Trophoblast cell (in vitro differentiated cells and primary cell): Measurements from ENCODE around the gene PDE8A.

Experiments used
- DNase-seq, 2 donors: peaks; one replicate each; pipeline ENCODE4 v3.0.0-alpha.2; 2016
- H2AFZ ChIP-seq: 2 replicates; pipeline ENCODE4 v1.6.1; 2013; ENCODE audit warnings: low read length, moderate library complexity, mild to moderate bottlenecking; ENCODE audit not compliant: insufficient read depth, poor library complexity
- H2AK5ac ChIP-seq: 2 replicates; pipeline ENCODE4 v1.6.1; 2013; ENCODE audit warnings: mild to moderate bottlenecking, low read length
- H2BK120ac ChIP-seq: 2 replicates; pipeline ENCODE4 v1.6.1; 2013; ENCODE audit warnings: low read length, mild to moderate bottlenecking, moderate library complexity; ENCODE audit not compliant: insufficient read depth, poor library complexity
- H2BK12ac ChIP-seq: 2 replicates; pipeline ENCODE4 v1.6.1; 2013; ENCODE audit warnings: mild to moderate bottlenecking, low read length, moderate library complexity
- H2BK5ac ChIP-seq: 2 replicates; pipeline ENCODE4 v1.6.1; 2013; ENCODE audit warnings: low read length, low read depth, moderate library complexity, mild to moderate bottlenecking; ENCODE audit not compliant: poor library complexity
- H3K14ac ChIP-seq: 2 replicates; pipeline ENCODE4 v1.6.1; 2013; ENCODE audit warnings: mild to moderate bottlenecking, low read length
- H3K18ac ChIP-seq: 2 replicates; pipeline ENCODE4 v1.6.1; 2013; ENCODE audit warnings: mild to moderate bottlenecking, low read length
- H3K23ac ChIP-seq: 2 replicates; pipeline ENCODE4 v1.6.1; 2013; ENCODE audit warnings: low read length
- H3K27ac ChIP-seq: 2 replicates; pipeline ENCODE4 v1.5.1; 2013; ENCODE audit warnings: low read depth, mild to moderate bottlenecking, inconsistent platforms, low read length, moderate library complexity
- H3K27me3 ChIP-seq: 2 replicates; pipeline ENCODE4 v1.6.1; 2013; ENCODE audit warnings: inconsistent platforms, mild to moderate bottlenecking, low read length, moderate library complexity; ENCODE audit not compliant: insufficient read depth
- H3K36me3 ChIP-seq, 2 experiments: 1 replicate in 1 of 2; 2 replicates in 1 of 2; pipeline ENCODE4 v1.6.1; 2013; ENCODE audit warnings: low read length in 2 of 2, mild to moderate bottlenecking in 2 of 2, moderate library complexity in 1 of 2; ENCODE audit not compliant: insufficient read depth in 2 of 2, control insufficient read depth in 1 of 2
- H3K4ac ChIP-seq: 2 replicates; pipeline ENCODE4 v1.6.1; 2013; ENCODE audit warnings: low read depth, mild to moderate bottlenecking, low read length, moderate library complexity
- H3K4me1 ChIP-seq, 2 experiments: 1 replicate in 1 of 2; 2 replicates in 1 of 2; pipeline ENCODE4 v1.6.1; 2013; ENCODE audit warnings: low read length in 2 of 2, mild to moderate bottlenecking in 2 of 2, moderate library complexity in 1 of 2; ENCODE audit not compliant: insufficient read depth in 2 of 2, control insufficient read depth in 1 of 2
- H3K4me2 ChIP-seq: 2 replicates; pipeline ENCODE4 v1.6.1; 2013; ENCODE audit warnings: inconsistent platforms, mild to moderate bottlenecking, low read length, moderate library complexity
- H3K4me3 ChIP-seq: 2 replicates; pipeline ENCODE4 v1.5.1; 2013; ENCODE audit warnings: mild to moderate bottlenecking, low read depth, low read length, inconsistent platforms
- H3K79me1 ChIP-seq: one replicate; pipeline ENCODE4 v1.6.1; 2013; ENCODE audit warnings: low read length
- H3K79me2 ChIP-seq: 2 replicates; pipeline ENCODE4 v1.6.1; 2013; ENCODE audit warnings: low read length, mild to moderate bottlenecking; ENCODE audit not compliant: control insufficient read depth, insufficient read depth, poor library complexity
- H3K9ac ChIP-seq: 2 replicates; pipeline ENCODE4 v1.6.1; 2013; ENCODE audit warnings: mild to moderate bottlenecking, low read length
- H3K9me3 ChIP-seq: 2 replicates; pipeline ENCODE4 v1.6.1; 2013; ENCODE audit warnings: low read depth, mild to moderate bottlenecking, control low read depth, inconsistent platforms, low read length; ENCODE audit not compliant: insufficient read depth
- H4K12ac ChIP-seq: 2 replicates; pipeline ENCODE4 v1.6.1; 2013; ENCODE audit warnings: low read depth, mild to moderate bottlenecking, low read length, moderate library complexity
- H4K8ac ChIP-seq: 2 replicates; pipeline ENCODE4 v1.6.1; 2013; ENCODE audit warnings: low read depth, mild to moderate bottlenecking, low read length, moderate library complexity
- H4K91ac ChIP-seq: one replicate; pipeline ENCODE4 v1.6.1; 2013; ENCODE audit warnings: low read depth, mild to moderate bottlenecking, low read length, moderate library complexity
- WGBS: extraction: QIAGEN DNeasy Blood & Tissue Kit; methylation state at CpG from one replicate; pipeline ENCODE4 v1.1.7; 2013; ENCODE audit warnings: missing lambda C conversion rate; ENCODE audit not compliant: insufficient read length, insufficient coverage; ENCODE audit errors: extremely low coverage; 5-methylcytosine and 5-hydroxymethylcytosine counted together

PDE8A gene

DNA sequence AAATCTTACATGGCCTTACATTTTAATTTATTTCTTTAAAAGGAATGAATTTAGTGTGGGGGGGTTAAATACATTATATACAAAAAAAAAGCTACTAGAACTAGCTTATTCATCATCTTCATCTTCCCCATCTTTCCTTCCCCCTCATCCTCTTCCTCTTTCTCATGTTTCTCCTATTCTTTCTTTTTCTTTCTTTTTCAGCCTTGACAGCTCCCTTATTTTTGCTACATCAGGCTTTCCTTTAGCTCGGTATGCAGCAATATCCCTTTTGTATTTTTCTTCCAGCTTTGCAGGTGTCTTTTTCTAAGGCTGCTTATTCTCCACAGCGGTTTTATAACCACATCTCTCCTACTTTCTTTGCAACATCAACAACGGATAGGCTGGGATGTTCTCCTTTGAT lies 41.3 kb upstream of the PDE8A start:
- H2BK5ac ChIP-seq = no peak overlapping the region
- H4K8ac ChIP-seq = no peak overlapping the region
- no peak overlapping the region for H3K18ac ChIP-seq
- no peak overlapping the region for H3K4me2 ChIP-seq
- H2BK120ac ChIP-seq = no peak overlapping the region
- no peaks in the 10 kb centered on the region for H3K36me3 ChIP-seq
- H3K4ac ChIP-seq = no peak overlapping the region
- H3K4me1 ChIP-seq = no peaks in the 10 kb centered on the region
- no peaks in the 10 kb centered on the region for H3K9me3 ChIP-seq
- no peak overlapping the region for H3K14ac ChIP-seq
- no peak for DNase-seq
- no peak overlapping the region for H3K4me3 ChIP-seq
- H3K79me2 ChIP-seq = no peaks in the 10 kb centered on the region
- no peak overlapping the region for H2BK12ac ChIP-seq
- no peak overlapping the region for H2AK5ac ChIP-seq
- H3K79me1 ChIP-seq = no peaks in the 10 kb centered on the region
- no peak overlapping the region for H4K12ac ChIP-seq
- H3K9ac ChIP-seq = no peak overlapping the region
- H3K27me3 ChIP-seq = no peaks in the 10 kb centered on the region
- no peak overlapping the region for H3K23ac ChIP-seq
- H4K91ac ChIP-seq = no peak overlapping the region
- WGBS = no CpG with 5 or more reads among the region's 3 CpGs
- no peak overlapping the region for H2AFZ ChIP-seq
- H3K27ac ChIP-seq = no peak overlapping the region

DNA sequence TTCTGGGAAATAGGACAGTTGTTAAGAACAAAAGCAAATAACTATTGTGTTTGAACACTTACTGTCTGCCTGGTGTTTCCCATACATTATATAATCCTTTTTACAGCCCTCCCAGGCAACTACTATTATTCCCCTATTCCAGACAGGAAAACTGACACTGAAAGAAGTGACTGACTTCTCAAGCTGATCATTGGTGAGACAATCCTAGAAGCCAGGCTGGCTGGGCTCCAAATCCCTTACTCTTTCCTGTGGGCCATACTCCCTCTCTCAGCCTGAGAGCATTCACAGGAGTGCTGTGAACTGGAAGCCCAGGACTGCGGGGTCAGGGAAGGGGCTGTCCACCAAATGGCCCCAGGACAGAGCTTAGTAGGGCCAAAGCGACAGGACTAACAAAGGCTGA lies 39.2 kb upstream of the PDE8A start:
- Histone ChIP-seq H3K79me2 (no peaks in the 10 kb centered on the region), H3K9me3 (no peaks in the 10 kb centered on the region), H4K12ac (no peak overlapping the region), H3K27me3 (no peaks in the 10 kb centered on the region), H3K4me3 (no peak overlapping the region), H2BK12ac (no peak overlapping the region), H2BK120ac (no peak overlapping the region), H3K9ac (no peak overlapping the region), H3K27ac (no peak overlapping the region), H3K14ac (no peak overlapping the region), H3K18ac (no peak overlapping the region), H3K4me2 (no peak overlapping the region), H3K4me1 (no peaks in the 10 kb centered on the region), H3K79me1 (no peaks in the 10 kb centered on the region), H4K8ac (no peak overlapping the region), H3K23ac (no peak overlapping the region), H2AFZ (no peak overlapping the region), H3K36me3 (no peaks in the 10 kb centered on the region), H4K91ac (no peak overlapping the region), H2AK5ac (no peak overlapping the region), H3K4ac (no peak overlapping the region), H2BK5ac (no peak overlapping the region)
- no CpG with 5 or more reads among the region's 2 CpGs for WGBS
- no peak for DNase-seq

DNA sequence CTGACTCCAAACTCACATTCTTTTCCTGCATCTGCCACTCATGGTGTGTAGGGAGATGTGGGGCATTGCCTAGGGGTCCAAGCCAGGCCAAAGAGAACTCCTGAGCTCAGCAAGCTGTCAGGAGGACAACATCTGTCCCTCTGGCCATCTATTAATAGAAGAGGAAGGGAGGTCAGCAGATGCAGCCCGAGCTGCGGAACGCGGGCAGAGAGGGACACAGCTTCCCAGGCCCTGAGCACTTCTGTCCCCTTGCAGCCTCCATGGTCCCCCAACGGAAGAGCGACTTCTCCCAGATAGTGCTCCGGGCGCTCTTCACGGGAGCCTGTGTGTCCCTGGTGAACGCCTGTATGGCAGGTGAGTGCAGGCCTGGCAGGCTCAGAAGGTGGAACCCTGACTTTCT lies 37.3 kb upstream of the PDE8A start:
- DNase-seq = no peak
- no peaks in the 10 kb centered on the region for H3K4me1 ChIP-seq
- H3K4ac ChIP-seq = no peak overlapping the region
- H3K9me3 ChIP-seq = no peaks in the 10 kb centered on the region
- H4K12ac ChIP-seq = no peak overlapping the region
- H2BK12ac ChIP-seq = no peak overlapping the region
- H3K79me2 ChIP-seq = no peaks in the 10 kb centered on the region
- no peak overlapping the region for H2BK120ac ChIP-seq
- no peaks in the 10 kb centered on the region for H3K79me1 ChIP-seq
- H3K4me2 ChIP-seq = no peak overlapping the region
- no peaks in the 10 kb centered on the region for H3K36me3 ChIP-seq
- H4K91ac ChIP-seq = no peak overlapping the region
- no peak overlapping the region for H2AFZ ChIP-seq
- no peak overlapping the region for H3K4me3 ChIP-seq
- H3K27me3 ChIP-seq = no peaks in the 10 kb centered on the region
- no peak overlapping the region for H3K23ac ChIP-seq
- WGBS = no CpG with 5 or more reads among the region's 10 CpGs
- no peak overlapping the region for H3K14ac ChIP-seq
- H4K8ac ChIP-seq = no peak overlapping the region
- no peak overlapping the region for H2BK5ac ChIP-seq
- H3K18ac ChIP-seq = no peak overlapping the region
- no peak overlapping the region for H3K27ac ChIP-seq
- no peak overlapping the region for H2AK5ac ChIP-seq
- H3K9ac ChIP-seq = no peak overlapping the region

DNA sequence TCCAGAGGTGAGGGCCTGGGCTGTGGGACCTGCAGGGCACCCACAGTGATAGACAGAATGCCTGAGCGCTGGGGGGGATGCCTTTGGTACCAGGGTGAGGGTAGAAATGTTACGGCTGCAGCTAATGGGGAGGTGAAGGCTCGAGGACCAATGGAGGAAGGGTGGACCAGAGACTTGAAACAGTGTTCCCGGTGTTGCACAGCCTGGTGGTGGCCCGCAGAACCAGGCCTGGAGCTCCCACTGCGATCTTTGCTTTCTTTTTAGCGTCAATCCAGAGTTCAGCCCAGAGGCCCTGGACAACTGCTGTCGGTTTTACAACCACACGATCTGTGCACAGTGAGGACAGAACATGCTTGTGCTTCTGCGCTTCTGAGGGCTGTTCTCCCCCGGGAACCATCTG lies 36.8 kb upstream of the PDE8A start:
- no peak overlapping the region for H3K4me2 ChIP-seq
- no peak for DNase-seq
- no peak overlapping the region for H2BK5ac ChIP-seq
- WGBS = no CpG with 5 or more reads among the region's 11 CpGs
- H4K91ac ChIP-seq = no peak overlapping the region
- no peak overlapping the region for H3K18ac ChIP-seq
- no peaks in the 10 kb centered on the region for H3K79me2 ChIP-seq
- H3K79me1 ChIP-seq = no peaks in the 10 kb centered on the region
- H3K36me3 ChIP-seq = no peaks in the 10 kb centered on the region
- H4K8ac ChIP-seq = no peak overlapping the region
- H3K14ac ChIP-seq = no peak overlapping the region
- H2BK120ac ChIP-seq = no peak overlapping the region
- no peaks in the 10 kb centered on the region for H3K27me3 ChIP-seq
- no peak overlapping the region for H4K12ac ChIP-seq
- H3K27ac ChIP-seq = no peak overlapping the region
- H2BK12ac ChIP-seq = no peak overlapping the region
- H3K4me1 ChIP-seq = no peaks in the 10 kb centered on the region
- H3K4me3 ChIP-seq = no peak overlapping the region
- no peak overlapping the region for H3K9ac ChIP-seq
- no peak overlapping the region for H3K23ac ChIP-seq
- H3K9me3 ChIP-seq = no peaks in the 10 kb centered on the region
- H2AK5ac ChIP-seq = no peak overlapping the region
- no peak overlapping the region for H2AFZ ChIP-seq
- no peak overlapping the region for H3K4ac ChIP-seq
